ENCODE measurements around the gene TMEM44.
"Not testable (repeated sequence)": the region's sequence is repeated elsewhere in the genome, so short reads cannot be mapped to it uniquely, and the experiment has no call there.

DNA sequence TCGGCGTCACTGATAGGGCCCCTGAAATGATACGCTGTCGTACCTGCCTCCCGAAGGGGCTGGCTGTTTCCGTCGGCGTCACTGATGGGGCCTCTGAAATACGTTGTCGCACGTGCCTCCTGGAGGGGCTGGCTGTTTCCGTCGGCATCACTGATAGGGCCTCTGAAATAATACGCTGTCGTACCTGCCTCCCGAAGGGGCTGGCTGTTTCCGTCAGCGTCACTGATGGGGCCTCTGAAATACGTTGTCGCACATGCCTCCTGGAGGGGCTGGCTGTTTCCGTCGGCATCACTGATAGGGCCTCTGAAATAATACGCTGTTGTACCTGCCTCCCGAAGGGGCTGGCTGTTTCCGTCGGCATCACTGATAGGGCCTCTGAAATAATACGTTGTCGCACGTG, 2.5 kb downstream of the TMEM44 start:
- TF ChIP-seq CTCF, POLR2A (IDR thresholded peaks at IDR 0.05): not testable (repeated sequence)
